HG03521 (cell line): Measurements from ENCODE around the gene SF3A2.
"Not testable (repeated sequence)": the region's sequence is repeated elsewhere in the genome, so short reads cannot be mapped to it uniquely, and the experiment has no call there.

Experiments used
- ATAC-seq: cut with Tn5 transposase; IDR thresholded peaks from one replicate; pipeline ENCODE4 v1.9.1; 2021; ENCODE audit warnings: mild to moderate bottlenecking, moderate library complexity; ENCODE audit not compliant: unreplicated experiment

Gene SF3A2

DNA sequence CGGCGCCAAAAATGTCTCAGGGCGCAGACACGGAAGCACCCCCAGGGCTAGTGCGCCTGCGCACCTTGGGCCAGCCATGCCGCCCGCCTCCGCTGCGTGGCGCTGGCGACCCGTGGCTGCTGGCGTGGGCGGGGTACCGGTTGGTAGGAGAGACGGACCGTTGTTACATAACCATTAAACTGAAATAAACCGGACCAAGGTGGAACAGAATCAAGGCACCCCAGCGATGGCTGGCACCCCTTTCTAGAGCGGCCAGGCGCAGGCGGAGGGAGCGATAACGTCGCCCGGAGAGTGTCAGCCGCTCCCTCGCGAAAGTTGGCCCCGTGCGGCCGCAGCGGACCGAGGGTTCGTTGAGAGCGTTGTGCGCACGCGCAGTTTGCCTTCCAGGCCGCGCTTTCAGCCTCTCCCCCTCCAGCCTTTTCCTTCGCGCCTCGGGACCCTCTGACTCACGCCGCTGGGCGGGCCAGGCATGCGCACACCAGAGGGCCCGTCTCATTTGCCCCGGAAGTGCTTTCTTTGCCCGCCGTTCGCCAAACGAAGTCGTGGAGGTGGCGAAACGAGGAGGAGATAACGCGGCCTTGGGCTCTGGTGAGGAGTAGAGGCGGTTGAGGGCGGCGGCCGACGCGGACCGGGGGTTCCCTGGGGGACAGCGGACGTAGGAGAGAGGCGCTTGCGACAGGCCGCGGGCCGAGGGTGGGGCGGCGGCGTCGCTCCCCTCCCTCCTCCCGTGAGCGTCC is at the start of gene SF3A2, which contains the start of gene PLEKHJ1:
SF3A2 (plus strand) TSS at position 511 of the 737 bp plus-strand sequence. CDS start 6,595 bp downstream, outside the sequence.
PLEKHJ1 (minus strand) TSS at position 16 of the 737 bp plus-strand sequence. CDS start 81 bp downstream, outside the sequence.
- ATAC-seq, result peak; percentile 74

DNA sequence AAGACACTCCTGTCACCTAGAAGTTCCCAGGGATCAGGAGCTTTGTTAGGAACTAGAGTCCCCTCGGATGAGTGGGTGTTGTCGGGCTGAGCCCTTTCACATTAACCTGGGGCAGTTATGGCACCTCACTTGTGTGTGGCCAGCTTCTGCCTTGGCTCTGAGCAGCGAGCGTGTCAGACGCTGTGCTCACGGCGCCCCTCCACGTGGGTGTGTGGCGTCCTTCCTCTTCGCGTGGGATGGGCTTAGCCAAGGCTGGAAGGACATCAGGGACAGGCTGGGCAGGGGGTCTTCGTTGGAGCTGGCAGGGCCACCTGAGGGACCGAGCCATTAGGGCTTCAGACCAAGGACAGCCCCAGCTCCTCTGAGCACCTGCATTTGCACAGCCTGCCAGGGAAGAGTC is 49.5 kb upstream of the SF3A2 start:
- ATAC-seq, result no peak

DNA sequence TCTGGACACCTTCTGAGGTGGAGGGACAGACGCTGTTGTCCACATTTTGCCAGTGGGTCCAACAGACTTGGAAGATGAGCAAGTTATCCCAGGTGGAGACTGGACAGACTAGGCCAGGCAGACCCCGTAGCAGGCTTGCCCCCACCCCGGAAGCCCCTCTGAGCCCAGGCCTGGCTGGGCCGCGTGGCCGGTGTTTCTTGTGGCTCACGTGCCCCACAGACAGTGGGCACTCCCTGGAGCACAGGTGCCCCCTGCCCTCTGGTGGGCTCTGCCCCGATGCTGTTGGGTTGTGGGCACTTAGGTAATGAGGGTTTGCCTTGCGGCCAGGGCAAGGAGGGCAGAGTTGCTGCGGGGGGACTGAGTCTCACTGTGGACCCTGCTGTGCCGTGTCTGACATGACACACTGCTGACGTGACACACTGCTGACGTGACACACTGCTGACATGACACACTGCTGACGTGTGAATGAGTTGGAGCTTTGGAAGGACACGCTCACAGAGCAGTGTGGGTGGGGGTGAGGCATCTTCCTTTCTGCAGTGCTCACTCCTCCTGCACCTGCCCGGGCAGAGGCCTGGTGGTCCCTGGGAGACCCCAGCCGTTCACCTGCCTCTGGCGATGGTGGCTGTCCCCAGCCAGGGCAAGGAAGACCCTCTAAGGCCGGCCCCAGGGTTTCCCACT is 47.8 kb upstream of the SF3A2 start:
- no peak for ATAC-seq

GRCh38 chr19:2189880-2190279 is 46.7 kb upstream of the SF3A2 start:
- no peak for ATAC-seq

- no peak for ATAC-seq
Observed at GRCh38 chr19:2190848-2191455, 45.7 kb upstream of the SF3A2 start.

- no peak for ATAC-seq
Observed at GRCh38 chr19:2191456-2192310, 44.9 kb upstream of the SF3A2 start.

GRCh38 chr19:2192862-2193261 is 43.8 kb upstream of the SF3A2 start:
- no peak for ATAC-seq

- no peak for ATAC-seq
Observed at GRCh38 chr19:2193807-2194206, 42.8 kb upstream of the SF3A2 start.

- ATAC-seq, result no peak
Observed at GRCh38 chr19:2194513-2195078, 42.0 kb upstream of the SF3A2 start.

DNA sequence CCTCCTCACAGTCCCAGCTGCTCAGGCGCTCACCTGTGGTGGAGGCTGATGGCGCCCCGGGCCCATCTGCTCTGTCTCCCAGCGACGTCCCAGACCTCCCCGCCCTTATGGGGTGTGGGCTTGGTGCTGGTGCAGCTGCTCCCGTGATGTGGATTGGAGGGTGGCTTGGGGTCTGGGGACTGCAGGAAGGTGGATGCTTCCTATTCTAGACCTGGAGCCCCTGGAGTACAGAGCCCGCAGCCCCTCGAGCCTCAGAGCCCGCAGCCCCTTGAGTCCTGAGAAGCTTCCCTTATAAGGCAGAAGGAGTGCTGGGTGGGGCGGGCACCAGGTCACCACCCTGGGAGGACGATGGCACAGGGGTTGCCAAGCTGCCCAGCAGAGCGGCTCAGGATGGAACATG is 41.3 kb upstream of the SF3A2 start:
- no peak for ATAC-seq

DNA sequence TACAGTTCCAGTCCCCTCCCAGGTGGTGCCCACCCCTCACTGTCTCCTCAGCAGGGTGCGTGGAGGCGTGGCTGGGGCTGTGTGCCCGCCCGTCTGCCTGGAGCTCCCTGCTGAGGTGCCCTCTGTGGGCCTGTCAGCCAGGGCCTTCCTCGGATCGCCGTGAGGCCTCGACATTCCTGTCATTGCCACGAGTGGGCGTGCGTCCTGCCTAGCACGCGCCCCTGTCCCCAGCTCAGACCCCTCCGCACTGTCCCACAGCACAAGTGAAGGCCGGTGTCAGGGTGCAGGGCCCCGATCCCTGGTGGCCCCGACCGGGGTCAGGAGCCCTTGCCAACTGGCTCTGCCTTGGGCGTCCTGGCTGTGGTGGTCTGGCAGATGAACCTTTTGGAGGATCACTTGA is 40.7 kb upstream of the SF3A2 start:
- ATAC-seq, result no peak

- no peak for ATAC-seq
Observed at GRCh38 chr19:2197270-2197669, 39.4 kb upstream of the SF3A2 start.

GRCh38 chr19:2198317-2198716 is 38.3 kb upstream of the SF3A2 start:
- no peak for ATAC-seq

- no peak for ATAC-seq
Observed at GRCh38 chr19:2199215-2199614, 37.4 kb upstream of the SF3A2 start.

DNA sequence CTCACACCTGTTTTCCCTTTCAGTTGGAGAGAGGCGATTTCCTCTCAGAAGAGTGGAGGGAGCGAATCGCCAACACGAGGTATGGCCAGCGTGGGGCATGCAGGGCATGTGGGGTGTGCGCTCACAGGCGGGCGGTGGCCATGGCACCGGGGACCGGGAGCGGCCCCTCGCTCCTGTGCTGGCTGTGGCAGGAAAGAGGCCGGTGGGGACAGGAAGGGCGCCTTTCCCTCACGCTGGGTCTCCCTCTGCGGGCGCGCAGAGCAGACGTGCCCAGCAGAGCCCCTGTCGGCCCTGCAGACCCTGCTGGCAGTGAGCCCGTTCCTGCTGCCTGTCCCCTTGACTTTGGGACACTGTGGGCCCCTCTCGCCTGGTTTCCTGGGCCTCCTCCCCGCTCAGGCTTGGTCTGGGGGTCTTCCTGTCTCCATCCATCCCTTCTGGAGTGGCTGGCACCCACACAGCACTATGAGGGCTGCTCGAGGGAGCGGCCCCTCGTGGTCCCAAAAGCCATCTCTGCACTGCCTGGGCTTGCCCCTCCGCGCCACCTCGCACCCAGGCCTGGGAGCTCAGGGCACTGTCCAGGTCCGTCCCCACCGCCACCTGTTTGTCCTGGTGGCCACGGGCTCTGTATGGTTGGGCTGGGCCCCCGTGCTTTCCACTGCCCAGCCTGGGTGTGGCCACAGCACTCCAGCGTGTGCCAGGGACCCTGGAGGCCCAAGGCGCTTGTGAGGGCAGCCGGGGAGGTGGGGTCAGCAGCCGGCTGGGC is 36.6 kb upstream of the SF3A2 start:
- no peak for ATAC-seq

DNA sequence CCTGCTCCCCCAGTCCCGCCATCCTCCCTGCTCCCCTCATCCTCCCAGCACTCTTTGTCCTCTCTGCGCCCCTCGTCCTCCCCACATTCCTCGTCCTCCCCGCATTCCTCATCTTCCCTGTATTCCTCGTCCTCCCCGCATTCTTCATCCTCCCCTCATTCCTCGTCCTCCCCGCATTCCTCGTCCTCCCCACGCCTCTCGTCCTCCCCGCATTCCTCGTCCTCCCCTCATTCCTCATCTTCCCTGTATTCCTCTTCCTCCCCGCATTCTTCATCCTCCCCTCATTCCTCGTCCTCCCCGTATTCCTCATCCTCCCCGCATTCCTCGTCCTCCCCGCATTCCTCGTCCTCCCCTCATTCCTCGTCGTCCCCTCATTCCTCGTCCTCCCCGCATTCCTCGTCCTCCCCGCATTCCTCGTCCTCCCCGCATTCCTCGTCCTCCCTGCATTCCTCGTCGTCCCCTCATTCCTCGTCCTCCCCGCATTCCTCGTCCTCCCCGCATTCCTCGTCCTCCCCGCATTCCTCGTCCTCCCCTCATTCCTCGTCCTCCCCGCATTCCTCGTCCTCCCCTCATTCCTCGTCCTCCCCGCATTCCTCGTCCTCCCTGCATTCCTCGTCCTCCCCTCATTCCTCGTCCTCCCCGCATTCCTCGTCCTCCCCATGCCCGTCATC is 35.9 kb upstream of the SF3A2 start:
- ATAC-seq, result not testable (repeated sequence)

- no peak for ATAC-seq
Observed at GRCh38 chr19:2201473-2202148, 35.0 kb upstream of the SF3A2 start.

- no peak for ATAC-seq
Observed at GRCh38 chr19:2202366-2202765, 34.3 kb upstream of the SF3A2 start.

DNA sequence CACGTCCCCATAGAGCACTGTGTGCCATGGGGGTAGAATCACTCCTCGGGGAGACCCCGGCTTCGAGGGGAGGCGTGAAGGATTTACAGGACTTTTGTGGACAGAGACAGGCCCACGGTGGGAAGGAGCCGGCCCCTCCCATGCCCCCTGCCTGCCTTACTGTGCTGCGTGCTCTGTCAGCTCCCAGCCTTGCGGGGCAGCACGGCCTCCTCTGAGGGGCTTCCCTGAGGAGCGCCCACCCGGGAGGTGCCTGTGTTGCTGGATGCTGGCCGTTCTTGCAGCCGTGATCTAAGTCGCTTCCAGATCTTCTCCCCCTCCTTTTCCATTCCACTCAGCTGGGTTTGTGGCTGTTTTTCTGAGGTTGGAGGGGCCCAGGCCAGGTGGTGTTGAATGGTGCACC is 29.6 kb upstream of the SF3A2 start:
- no peak for ATAC-seq
